NCI-H446 treated with DMSO at 0.1 percent for 48 hours (cell line): Measurements from ENCODE around the gene C1orf167.

Experiments
- DNase-seq: peaks from one replicate; lab custom pipeline; 2025; lab: John Stamatoyannopoulos, UW

C1orf167 gene

GRCh38 chr1:11784256-11784992 lies 22.4 kb downstream of the C1orf167 start:
- no peak for DNase-seq

- no peak for DNase-seq
These were observed 23.2 kb downstream of the C1orf167 start for GRCh38 chr1:11784993-11785769.

- no peak for DNase-seq
These were observed 24.2 kb downstream of the C1orf167 start for GRCh38 chr1:11786168-11786567.

- DNase-seq = no peak
These were observed 25.3 kb downstream of the C1orf167 start for GRCh38 chr1:11787251-11787803.

GRCh38 chr1:11787804-11788436 lies 25.9 kb downstream of the C1orf167 start:
- DNase-seq = no peak

DNA sequence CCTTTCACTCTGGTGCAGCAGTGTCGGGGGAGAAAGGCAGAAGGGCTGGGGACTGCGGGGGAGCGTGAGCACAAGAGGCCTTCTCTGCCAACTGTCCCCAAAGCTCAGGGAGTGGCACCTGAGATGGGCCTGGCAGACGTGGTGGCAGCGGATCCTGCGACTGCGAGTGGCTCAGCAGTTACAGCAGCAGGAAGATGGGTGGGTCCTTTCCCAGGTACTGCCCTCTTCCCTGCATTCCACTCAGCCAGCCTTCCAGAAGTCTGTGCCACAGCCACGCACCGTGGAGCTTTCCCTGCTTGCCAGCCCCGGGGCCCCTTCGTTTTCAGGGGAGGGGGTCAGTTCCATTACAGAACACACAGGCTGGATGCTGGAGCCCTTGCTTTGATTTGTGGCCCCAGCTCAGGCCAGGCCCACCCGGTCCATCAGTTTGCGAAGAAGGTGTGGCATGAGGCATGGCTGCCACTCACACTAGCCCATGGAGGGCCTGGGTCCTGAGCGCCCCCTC lies 26.6 kb downstream of the C1orf167 start:
- DNase-seq = no peak

- DNase-seq = no peak
These were observed 27.4 kb downstream of the C1orf167 start for GRCh38 chr1:11789126-11790067.

DNA sequence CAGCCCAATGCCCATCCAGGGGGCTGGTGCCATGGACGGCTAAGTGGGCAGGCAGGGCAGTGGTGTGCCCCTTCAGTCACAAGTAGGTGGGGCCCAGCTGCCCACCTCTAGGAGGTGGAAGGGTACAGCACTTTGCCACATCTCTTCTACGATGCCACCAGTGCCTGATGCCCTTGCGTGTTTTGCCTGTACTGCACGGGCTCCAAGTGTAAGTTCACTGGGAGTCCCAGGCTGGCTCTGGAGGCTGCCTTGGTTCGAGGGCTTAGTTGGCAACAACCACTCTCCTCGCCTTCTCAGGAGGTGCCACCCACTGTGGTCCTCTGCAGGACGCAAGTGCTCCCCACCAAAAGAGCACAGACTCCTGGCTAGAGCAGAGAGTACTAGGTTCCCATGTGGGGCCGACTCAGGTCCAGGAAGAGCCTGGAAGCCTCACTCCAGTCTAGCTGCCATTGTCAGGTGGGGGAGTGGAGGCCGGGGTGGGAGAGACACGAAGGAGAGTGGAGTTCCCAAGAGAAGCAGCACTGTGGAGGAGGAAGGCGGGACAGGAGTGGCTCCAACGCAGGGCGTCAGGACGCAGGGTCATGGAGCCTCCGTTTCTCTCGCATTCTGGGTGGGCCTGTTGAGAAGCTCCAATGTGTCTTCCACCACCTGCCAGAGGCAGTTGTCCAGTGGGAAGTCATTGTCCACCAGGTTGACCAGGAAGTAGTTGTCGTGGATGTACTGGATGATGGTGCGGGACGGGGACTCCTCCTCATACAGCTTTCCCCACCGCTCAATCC lies 28.3 kb downstream of the C1orf167 start:
- no peak for DNase-seq

GRCh38 chr1:11790880-11791715 lies 29.1 kb downstream of the C1orf167 start:
- DNase-seq = no peak

GRCh38 chr1:11792106-11792505 lies 30.1 kb downstream of the C1orf167 start:
- no peak for DNase-seq

- no peak for DNase-seq
These were observed 31.8 kb downstream of the C1orf167 start for GRCh38 chr1:11793819-11794218.

DNA sequence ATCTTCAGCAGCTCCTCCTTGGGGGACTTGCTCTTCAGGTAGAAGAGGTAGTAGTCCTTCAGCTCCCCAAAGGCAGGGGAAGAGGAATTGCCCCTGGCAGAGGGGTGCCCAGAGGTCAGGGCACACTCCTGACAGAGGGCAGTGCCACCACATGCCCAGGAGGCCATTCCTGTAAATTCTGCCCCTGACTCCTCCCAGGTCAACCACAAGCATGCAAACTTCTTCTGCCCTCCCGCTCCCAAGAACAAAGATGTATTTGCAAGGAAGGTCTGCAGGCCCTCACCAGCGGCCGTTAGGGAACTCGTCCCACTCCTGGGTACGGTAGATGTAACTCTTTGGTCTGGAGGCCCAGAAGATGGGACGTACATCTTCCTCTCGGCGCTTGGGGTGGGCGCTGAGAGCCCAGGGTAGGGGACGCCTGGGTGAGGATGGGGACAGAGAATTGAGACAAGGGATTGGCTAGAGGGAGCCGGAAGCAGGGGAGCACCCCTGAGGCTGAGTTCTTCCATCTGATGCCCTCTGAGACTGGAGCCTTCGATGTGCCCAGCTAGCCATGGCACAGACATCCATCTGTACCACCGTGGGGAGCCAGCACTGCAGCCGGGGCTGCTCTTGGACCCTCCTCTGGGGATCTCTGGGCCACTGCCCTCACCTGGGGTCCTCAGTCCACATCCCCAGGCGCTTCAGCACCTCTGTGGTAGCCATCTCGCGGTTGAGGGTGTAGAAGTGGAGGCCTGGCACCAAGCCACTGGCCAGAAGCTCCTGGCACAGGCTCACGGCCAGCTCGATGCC lies 32.6 kb downstream of the C1orf167 start:
- DNase-seq = no peak

- no peak for DNase-seq
These were observed 33.4 kb downstream of the C1orf167 start for GRCh38 chr1:11795238-11795890.

GRCh38 chr1:11796036-11796828 lies 34.2 kb downstream of the C1orf167 start:
- DNase-seq = no peak

- no peak for DNase-seq
These were observed 35.7 kb downstream of the C1orf167 start for GRCh38 chr1:11797525-11798216.

DNA sequence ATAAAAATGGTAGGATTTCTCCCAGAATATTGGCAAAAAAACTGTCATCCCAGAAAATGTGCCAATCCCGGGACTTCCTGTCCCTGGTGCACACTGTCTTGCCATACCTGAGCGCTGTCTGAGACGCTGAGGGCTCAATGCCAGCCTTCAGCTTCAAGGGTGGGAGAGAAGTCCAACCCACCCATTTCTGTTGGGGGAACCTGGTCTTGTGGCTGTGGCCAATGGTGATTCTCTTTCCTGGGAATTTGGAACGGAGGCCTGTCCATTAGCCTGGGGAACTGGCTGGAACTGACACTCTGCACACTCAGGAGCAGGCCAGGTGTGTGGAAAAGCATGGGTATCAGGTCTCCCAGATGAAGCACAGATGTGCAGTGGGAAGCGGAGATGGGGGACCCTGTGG lies 37.1 kb downstream of the C1orf167 start:
- DNase-seq = no peak

- DNase-seq = no peak
These were observed 37.9 kb downstream of the C1orf167 start for GRCh38 chr1:11799896-11800295.
